GM18909 (cell line): Measurements from ENCODE around the gene SLC10A3.

Experiments used
- ATAC-seq: cut with Tn5 transposase; IDR thresholded peaks from one replicate; pipeline ENCODE4 v1.9.1; 2021; ENCODE audit warnings: mild to moderate bottlenecking; ENCODE audit not compliant: unreplicated experiment, poor library complexity

Gene SLC10A3

DNA sequence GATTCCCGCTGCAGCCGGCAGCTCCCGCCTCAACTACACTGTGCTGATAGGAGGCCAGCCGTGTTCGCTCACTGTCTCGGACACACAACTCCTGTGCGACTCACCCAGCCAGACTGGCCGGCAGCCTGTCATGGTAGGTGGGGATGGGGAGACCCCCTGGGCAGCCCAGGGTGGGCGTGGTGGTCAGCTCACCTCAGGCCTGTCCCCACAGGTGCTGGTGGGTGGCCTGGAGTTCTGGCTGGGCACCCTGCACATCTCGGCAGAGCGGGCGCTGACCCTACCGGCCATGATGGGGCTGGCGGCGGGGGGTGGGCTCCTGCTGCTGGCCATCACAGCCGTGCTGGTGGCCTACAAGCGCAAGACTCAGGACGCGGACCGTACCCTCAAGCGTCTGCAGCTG is 22.9 kb downstream of the SLC10A3 start:
- no peak for ATAC-seq

DNA sequence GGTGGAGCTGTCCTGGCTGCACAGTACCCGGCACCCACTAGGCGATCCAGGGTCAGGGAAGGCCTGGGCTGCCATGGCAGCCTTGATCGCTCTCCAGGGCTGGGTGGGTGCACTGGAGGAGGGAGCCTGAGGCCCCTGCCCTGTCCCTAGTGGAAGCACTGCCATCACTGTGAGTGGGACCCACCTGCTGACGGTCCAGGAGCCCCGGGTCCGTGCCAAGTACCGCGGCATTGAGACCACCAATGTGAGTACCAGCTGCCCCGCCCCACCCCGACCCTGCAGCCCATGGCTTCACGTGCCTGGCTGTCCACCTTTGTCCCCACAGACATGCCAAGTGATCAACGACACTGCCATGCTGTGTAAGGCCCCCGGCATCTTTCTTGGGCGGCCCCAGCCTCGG is 23.5 kb downstream of the SLC10A3 start:
- no peak for ATAC-seq

DNA sequence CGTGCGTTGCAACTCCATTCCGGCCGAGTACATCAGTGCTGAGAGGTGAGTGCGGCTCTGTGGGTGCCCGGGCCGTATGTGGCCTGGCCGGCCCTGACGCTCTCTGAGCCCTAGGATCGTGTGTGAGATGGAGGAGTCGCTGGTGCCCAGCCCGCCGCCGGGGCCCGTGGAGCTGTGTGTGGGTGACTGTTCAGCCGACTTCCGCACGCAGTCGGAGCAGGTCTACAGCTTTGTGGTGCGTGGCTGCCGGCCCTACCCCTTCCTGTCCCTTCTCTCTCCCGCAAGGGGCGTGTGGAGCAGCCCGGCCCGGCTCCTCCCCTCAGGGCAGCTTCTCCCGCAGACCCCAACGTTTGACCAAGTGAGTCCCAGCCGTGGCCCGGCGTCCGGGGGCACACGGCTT is 24.4 kb downstream of the SLC10A3 start:
- no peak for ATAC-seq

DNA sequence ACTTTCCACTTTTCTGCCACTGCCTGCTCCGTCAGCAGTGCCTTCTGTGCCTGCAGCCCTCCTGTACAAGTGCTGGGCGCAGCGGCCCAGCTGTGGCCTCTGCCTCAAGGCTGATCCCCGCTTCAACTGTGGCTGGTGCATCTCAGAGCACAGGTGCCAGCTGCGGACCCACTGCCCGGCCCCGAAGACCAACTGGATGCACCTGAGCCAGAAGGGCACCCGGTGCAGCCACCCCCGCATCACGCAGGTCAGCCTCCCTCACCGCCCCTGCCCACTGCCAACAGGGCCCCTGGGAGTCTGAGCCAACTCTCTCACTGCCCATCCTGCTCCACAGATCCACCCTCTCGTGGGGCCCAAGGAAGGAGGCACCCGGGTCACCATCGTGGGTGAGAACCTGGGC is 24.8 kb downstream of the SLC10A3 start:
- no peak for ATAC-seq

DNA sequence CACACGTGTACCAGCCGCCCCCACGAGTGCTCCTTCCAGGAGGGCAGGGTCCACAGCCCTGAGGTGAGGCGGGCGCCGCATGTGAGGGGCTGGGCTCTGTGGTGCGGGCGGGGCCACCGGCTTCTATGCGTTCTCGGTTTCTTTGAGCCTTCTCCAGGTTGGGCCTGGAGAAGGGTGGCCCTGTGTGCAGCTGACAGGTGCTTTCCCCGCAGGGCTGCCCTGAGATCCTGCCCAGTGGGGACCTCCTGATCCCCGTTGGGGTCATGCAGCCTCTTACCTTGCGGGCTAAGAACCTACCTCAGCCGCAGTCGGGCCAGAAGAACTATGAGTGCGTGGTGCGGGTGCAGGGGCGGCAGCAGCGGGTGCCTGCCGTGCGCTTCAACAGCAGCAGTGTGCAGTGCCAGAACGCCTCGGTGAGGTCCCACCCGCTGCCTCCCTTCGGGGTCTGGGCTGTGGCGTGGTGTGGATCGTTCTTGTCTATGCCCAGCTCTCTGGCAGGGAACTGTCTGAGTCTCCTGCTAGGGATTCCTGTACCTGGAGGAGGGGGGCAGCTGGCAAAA is 25.5 kb downstream of the SLC10A3 start:
- no peak for ATAC-seq

DNA sequence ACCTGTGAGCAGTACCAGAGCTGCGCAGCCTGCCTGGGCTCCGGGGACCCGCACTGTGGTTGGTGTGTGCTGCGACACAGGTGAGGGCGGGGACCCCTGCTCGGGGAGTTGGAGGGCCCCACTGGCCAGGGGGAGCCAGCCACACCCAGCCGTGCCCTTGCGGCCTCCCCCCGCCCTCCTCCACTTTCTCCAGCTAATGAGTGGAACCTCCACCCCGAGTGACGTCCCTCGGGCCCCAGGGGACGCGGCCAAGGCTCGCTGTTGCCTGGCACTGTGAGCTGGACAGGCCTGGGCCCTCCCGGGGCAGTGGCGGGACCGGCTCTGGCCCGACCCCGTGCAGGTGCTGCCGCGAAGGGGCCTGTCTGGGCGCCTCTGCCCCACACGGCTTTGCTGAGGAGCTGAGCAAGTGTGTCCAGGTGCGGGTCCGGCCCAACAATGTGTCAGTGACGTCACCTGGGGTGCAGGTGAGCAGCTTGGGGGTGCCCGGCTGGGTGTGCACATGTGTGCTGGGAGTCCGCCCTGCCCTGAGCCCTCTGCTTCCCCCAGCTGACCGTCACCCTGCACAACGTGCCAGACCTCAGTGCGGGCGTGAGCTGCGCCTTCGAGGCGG is 26.7 kb downstream of the SLC10A3 start:
- ATAC-seq, result no peak

DNA sequence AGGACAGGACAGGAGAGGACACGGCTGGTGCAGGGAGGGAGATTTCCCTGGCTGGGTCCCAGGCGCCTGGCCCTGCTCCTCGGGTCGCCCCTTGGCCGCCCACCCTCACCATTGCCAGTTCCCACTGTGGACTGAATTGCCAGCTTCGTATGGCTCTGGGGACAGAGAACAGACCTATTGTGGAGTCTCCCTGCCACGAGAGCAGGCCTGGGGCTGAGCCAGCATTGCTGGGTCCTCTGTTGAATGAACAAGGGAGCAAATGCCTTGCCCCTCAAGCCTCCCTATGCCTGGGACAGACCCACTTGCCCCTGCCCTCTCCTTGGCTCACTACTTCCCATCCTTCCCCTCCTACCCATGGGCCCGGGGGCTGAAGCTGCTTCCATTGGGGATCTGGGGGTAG is 28.0 kb downstream of the SLC10A3 start:
- no peak for ATAC-seq

DNA sequence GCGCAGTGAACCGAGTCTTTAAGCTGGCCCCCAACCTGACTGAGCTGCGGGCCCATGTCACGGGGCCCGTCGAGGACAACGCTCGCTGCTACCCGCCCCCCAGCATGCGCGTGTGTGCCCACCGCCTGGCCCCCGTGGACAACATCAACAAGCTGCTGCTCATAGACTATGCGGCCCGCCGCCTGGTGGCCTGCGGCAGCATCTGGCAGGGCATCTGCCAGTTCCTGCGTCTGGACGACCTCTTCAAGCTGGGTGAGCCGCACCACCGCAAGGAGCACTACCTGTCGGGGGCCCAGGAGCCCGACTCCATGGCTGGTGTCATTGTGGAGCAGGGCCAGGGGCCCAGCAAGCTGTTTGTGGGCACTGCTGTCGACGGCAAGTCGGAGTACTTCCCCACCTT is 30.1 kb downstream of the SLC10A3 start:
- no peak for ATAC-seq

DNA sequence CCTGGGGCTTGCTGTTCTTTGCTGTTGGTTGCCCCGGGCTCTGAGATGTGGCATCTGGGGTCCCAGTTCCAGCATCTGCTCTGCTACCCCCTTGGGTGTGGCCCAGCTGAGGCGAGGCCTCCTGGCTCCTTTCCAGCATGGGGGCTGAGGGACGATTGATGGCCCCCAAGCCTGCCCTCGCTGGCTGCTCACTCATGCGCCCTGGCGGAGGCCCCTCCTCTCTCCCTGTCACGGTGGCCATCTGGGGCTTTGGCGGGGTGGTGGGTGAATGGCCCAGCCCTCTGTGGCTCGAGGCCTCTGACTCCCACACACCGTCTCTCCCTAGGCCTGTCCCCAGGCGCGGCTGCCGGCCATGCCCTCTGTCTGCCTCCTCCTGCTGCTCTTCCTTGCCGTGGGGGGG is 30.6 kb downstream of the SLC10A3 start:
- ATAC-seq, result no peak

DNA sequence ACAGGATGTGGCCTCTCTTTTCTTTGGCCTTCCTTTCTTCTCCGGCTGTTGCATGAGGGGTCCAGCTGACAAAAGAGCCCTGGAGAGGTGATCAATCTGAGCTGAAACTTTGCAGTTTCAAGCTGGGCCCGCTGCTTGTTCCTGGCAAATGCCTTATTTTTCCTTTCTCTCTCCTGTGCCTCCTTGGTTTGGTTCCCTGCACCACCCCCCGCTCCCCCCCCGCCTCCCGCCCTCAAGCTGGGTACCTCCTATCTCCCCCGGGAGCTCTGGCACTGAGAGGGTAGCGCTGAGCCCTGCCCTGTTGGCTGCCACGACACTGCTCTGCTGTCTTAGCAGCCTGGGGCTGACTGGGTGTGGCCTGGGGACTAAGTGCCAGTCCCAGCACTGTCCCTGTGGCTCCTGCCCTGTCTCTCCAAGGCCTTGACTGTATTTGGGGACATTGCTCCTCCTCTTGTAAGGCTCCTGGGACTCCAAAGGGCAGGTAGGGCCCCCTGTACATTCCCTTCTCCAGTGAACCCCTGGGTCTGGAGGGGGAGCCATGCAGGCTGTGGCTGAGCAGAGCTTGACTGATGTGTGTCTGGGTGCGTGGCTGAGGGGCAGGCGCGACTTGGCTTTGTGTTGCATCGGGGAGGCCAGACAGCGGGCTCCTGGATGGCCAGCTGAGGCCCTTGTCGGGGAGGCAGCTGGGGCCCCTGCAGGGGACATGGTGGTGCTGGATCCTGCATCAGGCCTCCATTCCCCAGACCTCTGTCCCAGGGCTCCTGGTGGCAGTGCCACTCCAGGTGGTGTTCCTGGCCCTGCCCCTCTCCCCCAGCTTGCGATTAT is 31.3 kb downstream of the SLC10A3 start:
- no peak for ATAC-seq

DNA sequence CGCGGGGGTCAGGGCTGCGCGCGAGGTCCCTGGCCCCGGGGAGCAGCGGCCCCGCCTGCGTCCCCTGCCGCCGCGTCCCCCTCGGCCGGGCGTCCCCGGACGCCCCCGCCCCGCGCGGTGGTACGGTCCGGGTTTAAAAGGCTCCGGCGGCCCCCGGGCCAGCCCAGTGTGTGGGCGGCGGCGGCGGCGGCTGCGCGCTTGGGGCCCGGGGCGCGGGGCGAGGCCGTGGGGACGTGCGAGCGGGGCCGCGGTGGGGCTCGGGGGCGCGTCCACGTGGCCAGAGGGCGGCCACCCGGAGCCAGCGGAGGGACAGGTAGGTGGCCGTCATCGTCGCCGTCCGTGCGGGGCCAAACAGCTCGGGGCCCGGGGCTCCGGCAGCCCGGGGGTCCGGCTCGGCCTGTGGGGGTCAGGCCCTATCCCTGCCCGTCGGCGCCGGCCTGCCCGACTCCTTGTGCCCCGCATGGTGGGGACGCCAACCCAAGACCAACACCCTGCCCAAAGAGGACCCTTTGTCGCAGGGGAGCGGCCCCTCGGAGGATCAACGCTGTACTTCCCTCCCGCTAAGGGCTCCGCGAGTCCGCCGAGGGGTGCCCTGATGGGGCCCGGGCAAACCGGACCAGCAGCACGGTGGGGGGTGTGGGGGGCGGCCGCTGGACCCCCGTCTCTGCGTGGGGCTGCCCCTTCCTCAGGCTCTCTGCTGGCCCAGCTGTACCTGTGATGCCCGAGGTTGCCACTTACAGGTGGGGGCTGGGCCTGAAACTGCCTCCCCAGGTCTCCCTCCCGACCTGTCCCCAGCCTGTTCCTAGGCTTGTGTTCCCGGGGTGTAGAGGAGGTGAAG is 32.1 kb downstream of the SLC10A3 start, which contains the start of gene PLXNA3:
PLXNA3 (plus strand) TSS at position 166 of the 838 bp plus-strand sequence. CDS start 1,903 bp downstream, outside the sequence.
- ATAC-seq, result peak; percentile 49

DNA sequence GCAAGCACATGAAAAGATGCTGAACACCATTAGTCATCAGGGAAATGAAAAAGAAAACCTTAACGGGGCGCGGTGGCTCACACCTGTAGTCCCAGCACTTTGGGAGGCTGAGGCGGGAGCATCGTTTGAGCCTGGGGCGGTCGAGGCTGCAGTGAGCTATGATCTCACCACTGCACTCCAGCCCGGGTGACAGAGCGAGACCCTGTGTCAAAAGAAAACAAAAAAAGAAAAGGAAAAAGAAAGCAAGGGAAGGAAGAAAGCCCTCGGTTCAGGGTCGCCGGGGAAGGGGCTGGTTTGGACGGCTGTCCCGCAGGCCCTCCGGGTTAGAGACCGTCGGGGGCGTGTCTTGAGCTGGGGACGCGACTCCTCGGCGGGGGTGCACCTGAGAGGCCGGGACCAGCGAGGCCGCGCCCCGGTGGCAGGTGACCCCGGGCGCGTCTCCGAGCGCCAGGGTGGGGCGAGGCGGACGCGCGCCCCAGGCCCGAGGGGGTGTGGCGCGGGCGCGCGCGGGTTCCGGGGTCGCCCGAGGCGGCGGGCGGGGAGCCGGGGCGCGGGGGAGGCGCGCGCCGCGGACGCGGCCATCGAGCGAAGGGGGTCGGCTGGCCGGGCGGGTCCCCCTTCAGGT is 32.8 kb downstream of the SLC10A3 start:
- ATAC-seq, result peak; percentile 41

DNA sequence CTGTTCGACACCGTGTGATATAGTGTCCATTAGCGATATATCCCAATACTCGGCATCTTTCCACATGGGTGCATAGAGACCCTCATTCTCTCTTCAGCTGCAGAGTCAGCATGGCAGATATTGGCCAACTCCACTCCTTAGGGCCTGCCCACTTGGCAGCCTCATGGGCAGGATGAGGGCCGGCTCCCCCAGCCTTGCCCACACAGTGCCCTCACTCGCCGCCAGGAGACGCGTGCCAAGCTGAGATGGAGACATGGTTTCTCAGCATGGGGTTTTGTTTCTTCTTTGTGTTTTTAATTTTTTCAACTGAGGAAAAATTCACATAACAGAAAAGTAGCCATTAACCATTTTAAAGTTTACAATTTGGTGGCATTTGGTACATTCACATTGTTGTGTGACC is 37.6 kb downstream of the SLC10A3 start:
- ATAC-seq, result no peak

DNA sequence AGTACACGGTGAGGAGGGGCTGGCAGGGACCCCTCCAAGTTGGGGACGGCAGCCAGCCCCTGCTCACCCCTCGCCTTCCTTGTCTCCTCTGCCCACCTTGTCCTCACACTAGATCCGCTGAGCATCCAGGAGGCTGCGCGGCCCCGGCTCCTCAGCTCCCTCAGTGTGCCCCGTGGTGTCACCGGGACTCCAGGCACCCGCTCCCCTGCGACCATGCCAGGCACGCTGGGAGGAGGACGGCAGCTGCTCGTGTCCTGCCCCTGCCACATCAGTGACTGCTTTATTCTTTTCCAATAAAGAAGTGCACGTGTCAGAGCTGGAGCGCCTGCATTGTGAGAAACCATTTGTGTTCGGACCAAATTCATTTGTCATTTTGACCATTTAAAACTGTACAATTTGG is 40.1 kb downstream of the SLC10A3 start:
- ATAC-seq, result no peak

DNA sequence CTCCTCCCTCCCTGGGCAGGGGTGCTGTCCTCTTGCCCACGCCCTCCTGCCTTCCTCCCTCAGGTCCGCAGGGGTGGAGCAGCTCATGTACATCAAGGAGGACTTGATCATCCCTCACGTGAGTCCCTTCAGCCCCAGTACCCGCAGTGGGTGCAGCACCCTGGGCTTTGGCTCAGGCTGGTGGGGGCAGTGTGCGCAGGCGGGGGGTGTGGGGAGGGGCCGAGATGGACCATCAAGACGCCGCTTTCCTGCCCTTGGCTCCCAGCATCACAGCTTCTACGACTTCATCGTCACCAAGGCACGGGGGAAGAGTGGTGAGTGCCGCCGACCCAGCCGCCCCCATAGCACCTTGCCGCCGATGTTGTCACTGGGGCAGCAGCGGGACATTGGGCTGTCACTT is 40.8 kb downstream of the SLC10A3 start:
- ATAC-seq, result no peak

DNA sequence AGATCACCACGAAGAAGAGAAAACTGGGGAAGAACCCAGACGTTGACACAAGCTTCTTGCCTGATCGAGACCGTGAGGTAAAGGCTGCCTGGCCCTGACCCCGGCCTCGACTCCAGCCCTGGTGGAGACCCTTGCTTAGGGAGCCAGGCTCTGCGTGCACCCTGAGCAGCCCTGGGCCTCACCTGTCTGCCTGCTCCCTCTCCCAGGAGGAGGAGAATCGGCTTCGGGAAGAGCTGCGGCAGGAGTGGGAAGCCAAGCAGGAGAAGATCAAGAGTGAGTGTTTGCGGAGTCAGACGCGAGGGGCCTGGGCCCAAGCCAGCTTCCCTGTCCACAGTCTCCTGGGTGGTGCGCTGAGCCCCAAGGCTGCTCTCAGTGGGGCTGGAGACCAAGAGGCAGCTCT is 41.9 kb downstream of the SLC10A3 start:
- ATAC-seq, result no peak

DNA sequence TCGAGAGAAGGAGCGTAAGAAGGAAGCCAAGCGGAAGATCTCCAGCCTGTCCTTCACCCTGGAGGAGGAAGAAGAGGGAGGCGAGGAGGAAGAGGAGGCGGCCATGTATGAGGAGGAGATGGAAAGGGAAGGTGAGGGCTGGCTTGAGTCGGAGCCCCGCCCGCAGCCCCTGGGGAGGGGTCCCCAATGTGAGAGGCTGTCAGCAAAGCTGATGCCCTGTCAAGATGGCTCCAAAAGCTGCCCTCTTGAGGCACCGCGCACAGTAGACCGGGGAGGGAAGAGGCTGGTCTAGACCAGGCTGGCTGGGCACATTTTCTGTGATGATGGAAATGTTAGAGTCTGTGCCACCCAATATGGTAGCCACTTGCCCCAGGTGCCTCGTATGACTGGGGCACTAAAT is 44.0 kb downstream of the SLC10A3 start:
- ATAC-seq, result no peak

DNA sequence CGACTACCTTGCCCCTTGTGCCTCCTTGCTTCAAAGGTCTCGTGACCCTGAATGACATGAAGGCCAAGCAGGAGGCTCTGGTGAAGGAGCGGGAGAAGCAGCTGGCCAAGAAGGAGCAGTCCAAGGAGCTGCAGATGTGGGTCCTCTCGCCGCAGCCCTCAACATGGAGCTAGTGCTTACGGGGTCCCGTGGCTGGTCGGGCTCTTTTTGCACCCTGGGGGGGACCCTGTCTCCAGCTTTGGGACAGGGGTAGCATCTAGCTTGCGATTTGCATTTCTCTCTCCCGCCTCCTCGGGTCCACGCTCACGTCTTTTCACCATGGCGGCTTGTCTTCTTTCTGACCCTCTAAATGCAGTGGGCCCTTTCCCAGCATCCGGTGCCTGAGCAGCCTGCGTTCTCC is 44.7 kb downstream of the SLC10A3 start:
- ATAC-seq, result no peak

DNA sequence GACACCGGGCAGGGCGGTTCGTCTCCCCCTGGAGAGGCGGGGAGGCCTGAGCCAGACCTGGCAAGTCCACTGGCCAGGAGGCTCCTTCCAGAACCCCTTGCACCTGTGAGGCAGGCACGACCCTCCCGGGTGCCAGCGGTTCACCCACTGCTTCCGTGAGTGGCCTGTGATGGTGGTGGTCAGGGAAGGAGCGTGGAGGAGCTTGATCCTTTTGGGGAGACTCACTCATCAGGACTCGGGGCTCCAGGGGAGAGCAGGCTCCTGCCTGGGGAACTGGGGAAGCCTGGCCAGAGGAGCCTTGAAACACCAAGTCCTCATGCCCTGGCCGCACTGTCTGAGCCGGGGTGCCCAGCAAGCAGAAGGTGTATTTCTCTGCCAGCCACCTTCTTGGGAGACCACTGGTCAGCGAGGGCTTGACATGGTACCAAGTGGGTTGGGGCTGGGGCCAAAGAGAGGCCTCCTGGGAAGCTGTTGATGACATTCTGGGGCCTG is 45.6 kb downstream of the SLC10A3 start:
- ATAC-seq, result no peak
